Natural killer cell (primary cell): ENCODE data around the gene FBN1. TPM values are rescaled to one million over a fixed set of nuclear protein-coding genes. Genes with fewer than 3 reads are reported as not detected.

Experiments used
- ATAC-seq, 3 donors: fragments of 150-1000 bp in 2 of 3; fragments of 200-7000 bp in 1 of 3; cut with Tn5 transposase; 1 replicate in 1 of 3; 2 replicates in 2 of 3; pipeline ENCODE4 v1.10.0; 2021; ENCODE audit warnings: mild to moderate bottlenecking in 2 of 3, moderate library complexity in 2 of 3
- DNase-seq, 2 donors: peaks; one replicate each; pipeline versions ENCODE4 v3.0.0 to v3.0.0-alpha.2; 2013 to 2021; ENCODE audit warnings: mixed read lengths in 1 of 2
- H3K27ac ChIP-seq: one replicate; pipeline ENCODE4 v1.5.1; 2013; ENCODE audit warnings: mild to moderate bottlenecking, low read length
- H3K27me3 ChIP-seq: one replicate; pipeline ENCODE4 v1.6.1; 2013; ENCODE audit warnings: low read length; ENCODE audit not compliant: control insufficient read depth, insufficient read depth
- H3K36me3 ChIP-seq: one replicate; pipeline ENCODE4 v1.6.1; 2013; ENCODE audit warnings: low read length; ENCODE audit not compliant: control insufficient read depth, insufficient read depth
- H3K4me1 ChIP-seq: one replicate; pipeline ENCODE4 v1.6.1; 2013; ENCODE audit warnings: low read length; ENCODE audit not compliant: control insufficient read depth, insufficient read depth
- H3K4me3 ChIP-seq: one replicate; pipeline ENCODE4 v1.5.1; 2013; ENCODE audit warnings: low read length
- H3K9me3 ChIP-seq: one replicate; pipeline ENCODE4 v1.6.1; 2013; ENCODE audit warnings: low read length; ENCODE audit not compliant: control insufficient read depth, insufficient read depth
- H3K27ac Mint-ChIP-seq, 2 donors: one replicate each; pipeline ENCODE4 v1.8.0; 2022; ENCODE audit warnings: mild to moderate bottlenecking in 2 of 2, mixed read lengths in 2 of 2, moderate library complexity in 1 of 2
- H3K27me3 Mint-ChIP-seq, 2 donors: one replicate each; pipeline ENCODE4 v1.8.0; 2022; ENCODE audit warnings: low read depth in 2 of 2, mixed read lengths in 2 of 2
- H3K36me3 Mint-ChIP-seq: one replicate; pipeline ENCODE4 v1.8.0; 2022; ENCODE audit warnings: mixed read lengths
- H3K4me1 Mint-ChIP-seq, 2 donors: one replicate each; pipeline ENCODE4 v1.8.0; 2022; ENCODE audit warnings: mixed read lengths in 2 of 2
- H3K4me3 Mint-ChIP-seq: one replicate; pipeline ENCODE4 v1.8.0; 2022; ENCODE audit warnings: mild to moderate bottlenecking, moderate library complexity, mixed read lengths
- H3K9me3 Mint-ChIP-seq, 2 donors: one replicate each; pipeline ENCODE4 v1.8.0; 2022; ENCODE audit warnings: mixed read lengths in 2 of 2
- CTCF ChIP-seq: fragments of 200-600 bp; IDR thresholded peaks from one replicate; pipeline ENCODE4 v1.8.0; 2022; ENCODE audit warnings: antibody characterized with exemption
- WGBS: methylation state at CpG from one replicate; pipeline ENCODE4 v1.1.7; 2013; ENCODE audit warnings: missing lambda C conversion rate; ENCODE audit not compliant: insufficient coverage; 5-methylcytosine and 5-hydroxymethylcytosine counted together
- intact Hi-C: fragments of 100-400 bp; cut with micrococcal nuclease; formaldehyde crosslinking; loops from one replicate; pipeline ENCODE4 v1.14.2; 2022
- total RNA-seq, 4 donors: library from RNA; stranded (reverse); fragments of 120-200 nt in 1 of 4; gene quantifications; one replicate each; pipeline versions ENCODE4 v1.2.3 to v1.2.4, GENCODE V29; 2013 to 2022

Gene FBN1
- total RNA-seq, 3 donors from 2014 or later (not counting 1 experiment from before 2014, with no cell fraction given) = 0.33 to 0.54 (median 0.33) TPM

- 82% methylated on average over 2 of the region's 3 CpGs for WGBS
- Histone ChIP-seq H3K27me3 (no peaks in the 10 kb centered on the region), H3K27ac (no peak overlapping the region), H3K4me3 (no peak overlapping the region), H3K4me1 (no peaks in the 10 kb centered on the region), H3K36me3 (no peaks in the 10 kb centered on the region), H3K9me3 (no peaks in the 10 kb centered on the region)
- Mint-ChIP-seq H3K4me1 (no peaks in the 10 kb centered on the region), H3K27me3 (peaks cover 12 to 34% of the 10 kb centered on the region in 2 donors), H3K36me3 (no peaks in the 10 kb centered on the region), H3K4me3 (no peak overlapping the region), H3K27ac (no peak overlapping the region), H3K9me3 (peaks cover 0 to 2% of the 10 kb centered on the region in 2 donors)
- DNase-seq (no peak), ATAC-seq (no peak)
- intact Hi-C loops = no loop called here
- TF ChIP-seq CTCF = no peak
These were observed 275.0 kb downstream of the FBN1 start for GRCh38 chr15:48370460-48370859.

GRCh38 chr15:48367483-48367882 lies 278.0 kb downstream of the FBN1 start:
- Histone ChIP-seq H3K36me3 (no peaks in the 10 kb centered on the region), H3K27ac (no peak overlapping the region), H3K9me3 (no peaks in the 10 kb centered on the region), H3K4me3 (no peak overlapping the region), H3K27me3 (no peaks in the 10 kb centered on the region), H3K4me1 (no peaks in the 10 kb centered on the region)
- 84% methylated on average over 3 of the region's 3 CpGs for WGBS
- Mint-ChIP-seq H3K9me3 (no peaks in the 10 kb centered on the region), H3K36me3 (no peaks in the 10 kb centered on the region), H3K4me3 (no peak overlapping the region), H3K27ac (no peak overlapping the region), H3K4me1 (no peaks in the 10 kb centered on the region), H3K27me3 (peaks cover 10 to 40% of the 10 kb centered on the region in 2 donors)
- intact Hi-C loops = no loop called here
- DNase-seq = no peak
- no peak for ATAC-seq
- no peak for TF ChIP-seq CTCF

- Mint-ChIP-seq H3K4me3 (no peak overlapping the region), H3K4me1 (no peaks in the 10 kb centered on the region), H3K9me3 (no peaks in the 10 kb centered on the region), H3K27ac (no peak overlapping the region), H3K27me3 (peaks cover 10 to 35% of the 10 kb centered on the region in 2 donors), H3K36me3 (no peaks in the 10 kb centered on the region)
- Histone ChIP-seq H3K4me1 (no peaks in the 10 kb centered on the region), H3K4me3 (no peak overlapping the region), H3K27ac (no peak overlapping the region), H3K9me3 (no peaks in the 10 kb centered on the region), H3K27me3 (no peaks in the 10 kb centered on the region), H3K36me3 (no peaks in the 10 kb centered on the region)
- 84% methylated on average over 4 of the region's 4 CpGs for WGBS
- intact Hi-C loops = no loop called here
- no peak for DNase-seq
- ATAC-seq = no peak
- no peak for TF ChIP-seq CTCF
These were observed 278.8 kb downstream of the FBN1 start for GRCh38 chr15:48366584-48367312.

- no peak for TF ChIP-seq CTCF
- no peak overlapping the region for H3K4me3 Mint-ChIP-seq
- Histone ChIP-seq H3K36me3 (no peaks in the 10 kb centered on the region), H3K27me3 (no peaks in the 10 kb centered on the region), H3K4me3 (no peak overlapping the region), H3K4me1 (no peaks in the 10 kb centered on the region), H3K27ac (no peak overlapping the region), H3K9me3 (no peaks in the 10 kb centered on the region)
- H3K27ac Mint-ChIP-seq = no peak overlapping the region
- WGBS = no CpG with 5 or more reads among the region's 1 CpG
- no peaks in the 10 kb centered on the region for H3K4me1 Mint-ChIP-seq
- ATAC-seq (no peak), DNase-seq (no peak)
- H3K36me3 Mint-ChIP-seq = no peaks in the 10 kb centered on the region
- H3K9me3 Mint-ChIP-seq = no peaks in the 10 kb centered on the region
- H3K27me3 Mint-ChIP-seq = peaks cover 10 to 32% of the 10 kb centered on the region in 2 donors
- intact Hi-C loops = no loop called here
These were observed 279.9 kb downstream of the FBN1 start for GRCh38 chr15:48365575-48365974.
